HUDEP-2 (cell line): ENCODE data around the gene MIX23.

Source experiments
- DNase-seq, 76 experiments: peaks; one replicate each; lab custom pipeline; 2025; ENCODE audit not compliant: unreplicated experiment in 76 of 76; lab: John Stamatoyannopoulos, UW

Gene MIX23

GRCh38 chr3:122382888-122383666, at the start of gene MIX23:
Gene MIX23 (minus strand): TSS chr3:122383231. CDS start chr3:122383224, 7 bp downstream.
- DNase-seq = peak in 74 of 76 experiments; percentile 34 to 90 (median 77)

GRCh38 chr3:122430371-122430770, 47.3 kb upstream of the MIX23 start:
- peak in 28 of 76 experiments; percentile 1 to 63 (median 26) for DNase-seq

- DNase-seq = peak in 1 of 76 experiments; percentile 10
Observed at GRCh38 chr3:122427857-122428471, 44.9 kb upstream of the MIX23 start.

- no peak for DNase-seq
Observed at GRCh38 chr3:122421836-122422235, 38.8 kb upstream of the MIX23 start.

GRCh38 chr3:122421101-122421500, 38.1 kb upstream of the MIX23 start:
- no peak for DNase-seq

GRCh38 chr3:122416966-122417365, 33.9 kb upstream of the MIX23 start:
- no peak for DNase-seq

GRCh38 chr3:122415762-122416654, 33.0 kb upstream of the MIX23 start, which contains the start of gene WDR5B:
Gene WDR5B (minus strand): TSS chr3:122416062. CDS start chr3:122415528, 534 bp downstream.
- DNase-seq = no peak

GRCh38 chr3:122415104-122415744, 32.2 kb upstream of the MIX23 start:
- no peak for DNase-seq

- no peak for DNase-seq
Observed at GRCh38 chr3:122414391-122414790, 31.4 kb upstream of the MIX23 start.

- no peak for DNase-seq
Observed at GRCh38 chr3:122410639-122411038, 27.6 kb upstream of the MIX23 start.

- DNase-seq = no peak
Observed at GRCh38 chr3:122410111-122410510, 27.1 kb upstream of the MIX23 start.

- no peak for DNase-seq
Observed at GRCh38 chr3:122409446-122409845, 26.4 kb upstream of the MIX23 start.

GRCh38 chr3:122407946-122408345, 24.9 kb upstream of the MIX23 start:
- DNase-seq = no peak

- DNase-seq = no peak
Observed at GRCh38 chr3:122406198-122406597, 23.2 kb upstream of the MIX23 start.

- DNase-seq = no peak
Observed at GRCh38 chr3:122405015-122405414, 22.0 kb upstream of the MIX23 start.

- DNase-seq = no peak
Observed at GRCh38 chr3:122403489-122403888, 20.5 kb upstream of the MIX23 start.

- no peak for DNase-seq
Observed at GRCh38 chr3:122398920-122399319, 15.9 kb upstream of the MIX23 start.

- DNase-seq = no peak
Observed at GRCh38 chr3:122397201-122397600, 14.2 kb upstream of the MIX23 start.

GRCh38 chr3:122396511-122396910, 13.5 kb upstream of the MIX23 start:
- DNase-seq = no peak

- no peak for DNase-seq
Observed at GRCh38 chr3:122395582-122395981, 12.6 kb upstream of the MIX23 start.

GRCh38 chr3:122394173-122394572, 11.1 kb upstream of the MIX23 start:
- no peak for DNase-seq
